Loucy (cell line): ENCODE results near the gene DAGLB.

ENCODE experiments used
- CTCF ChIP-seq: fragments of 200-600 bp; sonication (generic); conservative IDR thresholded peaks from 2 replicates; pipeline ENCODE4 v1.5.1; 2014; ENCODE audit warnings: mild to moderate bottlenecking, antibody characterized with exemption, low read length
- EZH2phosphoT487 ChIP-seq: fragments of 200-600 bp; IDR thresholded peaks from 2 replicates; pipeline ENCODE4 v1.6.1; 2018; ENCODE audit warnings: antibody characterized with exemption, mild to moderate bottlenecking, moderate library complexity, borderline replicate concordance

DNA sequence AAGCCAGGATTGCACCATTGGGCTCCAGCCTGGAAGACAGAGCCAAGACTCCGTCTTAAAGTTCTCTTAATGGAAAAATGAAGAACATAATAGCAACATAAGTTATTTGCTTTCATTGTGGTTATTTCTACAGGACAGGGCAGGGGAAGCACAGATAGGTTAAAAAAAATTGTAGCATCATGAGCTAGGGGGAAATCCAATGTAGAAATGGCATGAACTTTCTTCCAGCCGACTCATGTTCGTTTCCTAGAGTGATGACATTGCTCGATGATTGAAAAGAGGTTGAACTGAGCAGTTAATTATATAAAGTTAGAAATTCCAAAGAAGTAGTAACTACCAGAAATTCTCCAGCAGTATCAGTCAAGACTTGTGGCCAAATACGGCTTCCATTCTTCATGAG is 64.9 kb downstream of the DAGLB start:
- no peak for TF ChIP-seq CTCF
- TF ChIP-seq EZH2phosphoT487 = no peak
